SU-DHL-6 (cell line): ENCODE data around the gene CEP44.

ENCODE experiments used
- EZH2phosphoT487 ChIP-seq: fragments of 200-600 bp; sonication (generic), shearing (Covaris generic); conservative IDR thresholded peaks from 2 replicates; pipeline ENCODE4 v1.6.1; 2018; ENCODE audit warnings: mild to moderate bottlenecking, antibody characterized with exemption, low read length, moderate library complexity, mixed read lengths
- TF ChIP-seq, protein P1 (sequence below): fragments of 200-600 bp; sonication (generic); IDR thresholded peaks from one replicate; pipeline ENCODE4 v1.5.1; 2017; ENCODE audit warnings: antibody characterized with exemption, mild to moderate bottlenecking, low read length, moderate library complexity; ENCODE audit not compliant: insufficient read depth, poor library complexity, severe bottlenecking

GRCh38 chr4:174369985-174370384 lies 86.3 kb downstream of the CEP44 start:
- TF ChIP-seq, protein P1, sequence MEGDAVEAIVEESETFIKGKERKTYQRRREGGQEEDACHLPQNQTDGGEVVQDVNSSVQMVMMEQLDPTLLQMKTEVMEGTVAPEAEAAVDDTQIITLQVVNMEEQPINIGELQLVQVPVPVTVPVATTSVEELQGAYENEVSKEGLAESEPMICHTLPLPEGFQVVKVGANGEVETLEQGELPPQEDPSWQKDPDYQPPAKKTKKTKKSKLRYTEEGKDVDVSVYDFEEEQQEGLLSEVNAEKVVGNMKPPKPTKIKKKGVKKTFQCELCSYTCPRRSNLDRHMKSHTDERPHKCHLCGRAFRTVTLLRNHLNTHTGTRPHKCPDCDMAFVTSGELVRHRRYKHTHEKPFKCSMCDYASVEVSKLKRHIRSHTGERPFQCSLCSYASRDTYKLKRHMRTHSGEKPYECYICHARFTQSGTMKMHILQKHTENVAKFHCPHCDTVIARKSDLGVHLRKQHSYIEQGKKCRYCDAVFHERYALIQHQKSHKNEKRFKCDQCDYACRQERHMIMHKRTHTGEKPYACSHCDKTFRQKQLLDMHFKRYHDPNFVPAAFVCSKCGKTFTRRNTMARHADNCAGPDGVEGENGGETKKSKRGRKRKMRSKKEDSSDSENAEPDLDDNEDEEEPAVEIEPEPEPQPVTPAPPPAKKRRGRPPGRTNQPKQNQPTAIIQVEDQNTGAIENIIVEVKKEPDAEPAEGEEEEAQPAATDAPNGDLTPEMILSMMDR: no peak
- no peak for TF ChIP-seq EZH2phosphoT487
